Measurements from ENCODE around the gene MAMDC4.
"Not testable (repeated sequence)": the region's sequence is repeated elsewhere in the genome, so short reads cannot be mapped to it uniquely, and the experiment has no call there.

MAMDC4 gene

GRCh38 chr9:136851941-136852663 is at the start of gene MAMDC4:
MAMDC4 (plus strand) TSS chr9:136852346; CDS start chr9:136852417, 71 bp downstream.
- DNase-seq = no peak

DNA sequence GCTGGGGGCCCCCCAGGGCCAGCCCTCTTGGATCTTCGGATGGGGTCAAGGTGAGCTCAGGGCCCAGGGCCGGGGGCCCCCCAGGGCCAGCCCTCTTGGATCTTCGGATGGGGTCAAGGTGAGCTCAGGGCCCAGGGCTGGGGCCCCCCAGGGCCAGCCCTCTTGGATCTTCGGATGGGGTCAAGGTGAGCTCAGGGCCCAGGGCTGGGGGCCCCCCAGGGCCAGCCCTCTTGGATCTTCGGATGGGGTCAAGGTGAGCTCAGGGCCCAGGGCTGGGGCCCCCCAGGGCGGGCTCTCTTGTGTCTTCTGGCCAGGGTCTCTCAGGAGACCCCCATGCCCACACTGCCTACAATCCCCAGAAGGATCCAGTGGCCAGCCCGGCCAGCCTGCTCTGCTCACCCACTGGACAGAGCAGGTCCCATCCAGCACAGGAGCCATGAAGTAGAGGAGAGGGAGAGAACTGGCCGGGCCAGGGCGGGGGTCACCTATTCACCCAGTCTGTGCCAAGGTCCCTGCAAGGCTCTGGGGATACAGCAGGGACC is 49.1 kb upstream of the MAMDC4 start:
- DNase-seq = not testable (repeated sequence)

GRCh38 chr9:136803551-136804508 is 48.3 kb upstream of the MAMDC4 start:
- no peak for DNase-seq

DNA sequence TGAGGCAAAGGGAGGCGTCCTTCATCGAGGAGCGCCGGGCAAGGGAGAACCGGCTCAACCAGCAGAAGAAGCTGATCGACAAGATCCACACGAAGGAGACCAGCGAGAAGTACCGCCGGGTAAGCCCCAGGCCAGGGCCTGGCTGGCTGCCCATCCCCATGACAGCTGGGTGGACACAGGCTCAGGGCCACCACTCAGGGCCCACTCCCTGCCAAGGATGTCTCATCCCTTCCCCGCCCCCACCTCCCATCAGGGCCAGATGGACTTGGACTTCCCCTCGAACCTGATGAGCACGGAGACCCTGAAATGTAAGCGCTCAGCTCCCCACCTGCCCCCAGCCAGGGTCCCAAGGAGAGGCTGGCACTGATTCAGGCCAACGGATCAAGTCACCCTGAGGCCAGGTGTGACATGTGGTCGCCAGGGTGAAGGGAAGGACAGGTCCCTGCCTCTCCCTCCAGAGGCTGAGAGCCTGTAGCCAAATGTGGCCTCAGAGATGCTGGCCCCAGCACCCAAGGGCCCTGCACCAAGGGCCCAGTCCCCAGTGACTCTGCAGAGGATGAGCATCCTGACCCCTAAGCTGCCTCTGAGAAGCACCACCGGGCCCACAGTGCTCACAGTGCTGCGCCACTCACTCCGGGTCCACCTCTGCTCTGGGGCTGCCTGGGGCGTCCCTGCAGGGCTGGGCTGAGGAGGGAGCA is 47.5 kb upstream of the MAMDC4 start:
- DNase-seq = no peak

- DNase-seq = no peak
Measured at GRCh38 chr9:136805207-136805740, 46.9 kb upstream of the MAMDC4 start.

GRCh38 chr9:136806067-136806466 is 46.1 kb upstream of the MAMDC4 start:
- no peak for DNase-seq

- DNase-seq = no peak
Measured at GRCh38 chr9:136806631-136807201, 45.4 kb upstream of the MAMDC4 start.

DNA sequence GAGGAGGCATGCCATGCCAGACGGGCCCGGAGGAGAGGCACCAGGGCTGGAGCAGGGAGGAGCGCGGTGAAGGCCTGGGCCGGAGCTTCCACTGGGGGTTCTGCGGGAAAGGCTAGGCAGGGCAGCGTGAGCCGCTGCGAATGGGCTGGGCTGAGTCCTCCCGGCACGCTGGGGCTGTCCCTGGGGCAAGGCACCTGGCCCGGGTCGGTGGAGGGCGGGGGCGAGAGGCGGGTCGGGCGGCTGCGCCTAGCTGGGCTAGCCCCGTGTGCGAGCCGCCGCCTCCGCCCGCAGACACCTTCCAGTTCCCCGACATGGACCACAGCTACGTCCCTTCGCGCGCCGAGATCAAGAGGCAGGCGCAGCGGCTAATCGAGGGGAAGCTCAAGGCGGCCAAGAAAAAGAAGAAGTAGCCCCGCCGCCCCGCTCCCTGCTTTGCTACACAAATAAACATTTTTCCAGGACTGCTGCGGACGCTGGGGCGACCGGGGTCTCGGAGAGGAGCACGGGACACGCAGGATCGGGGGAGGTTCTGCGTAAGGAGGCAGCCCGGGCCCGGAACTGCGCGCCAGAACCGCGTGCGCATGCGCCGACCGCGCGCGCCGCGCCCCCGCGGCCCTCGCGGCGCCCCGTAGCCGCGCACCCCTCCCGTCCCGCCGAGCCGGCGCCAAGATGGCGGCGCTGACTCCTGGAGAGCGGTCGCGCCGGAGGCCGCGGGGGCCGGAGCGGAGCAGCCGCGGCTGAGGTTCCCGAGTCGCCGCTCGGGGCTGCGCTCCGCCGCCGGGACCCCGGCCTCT is 44.7 kb upstream of the MAMDC4 start, which contains the start of gene RABL6:
TSS of gene RABL6 (plus strand) at position 668 of the 794 bp plus-strand sequence. CDS start 249 bp downstream, outside the sequence.
- peak; percentile 71 to 74 for DNase-seq

DNA sequence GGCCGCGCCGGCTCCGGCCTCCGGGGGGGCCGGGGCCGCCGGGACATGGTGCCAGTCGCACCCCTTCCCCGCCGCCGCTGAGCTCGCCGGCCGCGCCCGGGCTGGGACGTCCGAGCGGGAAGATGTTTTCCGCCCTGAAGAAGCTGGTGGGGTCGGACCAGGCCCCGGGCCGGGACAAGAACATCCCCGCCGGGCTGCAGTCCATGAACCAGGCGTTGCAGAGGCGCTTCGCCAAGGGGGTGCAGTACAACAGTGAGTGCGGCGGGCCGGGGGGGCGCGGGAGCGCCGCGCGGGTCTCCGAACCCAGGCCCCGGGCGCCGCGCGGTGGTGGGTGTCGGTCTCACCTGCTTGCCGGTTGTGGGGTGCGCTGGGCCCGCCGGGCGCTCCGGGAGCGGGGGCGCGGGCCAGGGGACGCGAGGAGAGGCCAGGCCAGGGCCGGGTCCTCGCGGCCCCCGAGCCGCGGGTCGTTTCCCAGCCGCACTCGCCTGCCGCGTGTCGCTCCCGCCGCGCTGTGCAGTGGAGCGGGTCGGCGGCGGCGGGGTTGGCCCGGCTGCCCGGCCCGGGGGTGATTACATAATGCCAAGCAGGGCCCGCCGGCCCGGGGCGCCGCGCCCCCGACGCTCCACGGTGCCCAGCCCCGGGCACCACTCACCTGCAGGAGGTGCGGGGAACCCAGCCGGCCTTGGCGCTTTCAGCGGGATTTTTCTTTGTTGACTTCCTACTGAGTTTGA is 43.9 kb upstream of the MAMDC4 start:
- no peak for DNase-seq

GRCh38 chr9:136808806-136809158 is 43.4 kb upstream of the MAMDC4 start:
- DNase-seq = peak in 1 of 2 experiments; percentile 18

DNA sequence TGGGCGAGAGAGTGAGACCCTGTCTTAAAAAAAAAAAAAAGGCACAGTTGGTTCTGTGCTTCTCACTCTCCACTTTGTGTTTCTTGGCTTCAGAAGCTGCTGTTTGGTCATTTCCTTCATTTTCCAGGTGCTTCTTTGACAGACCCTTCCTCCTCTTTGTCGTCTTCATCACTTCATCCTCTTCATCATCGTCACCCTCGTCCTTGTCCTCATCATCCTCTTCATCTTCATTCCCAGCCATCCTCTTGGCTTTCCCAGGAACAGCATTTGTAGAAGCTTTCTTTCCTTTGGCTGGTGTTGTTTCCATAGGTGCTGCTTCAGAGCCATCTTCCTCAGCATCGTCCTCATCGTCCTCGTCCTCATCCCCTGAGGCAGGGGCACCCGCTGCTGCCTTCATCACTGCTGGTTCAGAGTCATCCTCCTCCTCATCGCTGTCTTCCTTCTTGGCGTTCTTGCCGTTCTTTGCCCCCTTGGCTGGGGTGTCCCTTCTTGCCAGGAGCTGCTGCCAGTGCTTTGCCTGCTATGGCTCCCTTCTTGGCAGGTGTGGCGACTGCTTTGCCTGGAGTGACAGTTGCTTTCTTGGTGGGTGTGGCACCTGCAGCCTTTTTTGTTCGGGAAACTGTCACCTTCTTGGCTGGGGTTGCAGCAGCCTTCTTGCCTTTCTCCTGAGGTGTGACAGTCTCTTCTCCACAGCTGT is 37.3 kb upstream of the MAMDC4 start:
- DNase-seq = no peak

GRCh38 chr9:136815422-136815782 is 36.7 kb upstream of the MAMDC4 start:
- DNase-seq = no peak

GRCh38 chr9:136820971-136821825 is 30.9 kb upstream of the MAMDC4 start:
- no peak for DNase-seq

GRCh38 chr9:136821826-136822544 is 30.2 kb upstream of the MAMDC4 start:
- no peak for DNase-seq

GRCh38 chr9:136823136-136824046 is 28.8 kb upstream of the MAMDC4 start:
- no peak for DNase-seq

DNA sequence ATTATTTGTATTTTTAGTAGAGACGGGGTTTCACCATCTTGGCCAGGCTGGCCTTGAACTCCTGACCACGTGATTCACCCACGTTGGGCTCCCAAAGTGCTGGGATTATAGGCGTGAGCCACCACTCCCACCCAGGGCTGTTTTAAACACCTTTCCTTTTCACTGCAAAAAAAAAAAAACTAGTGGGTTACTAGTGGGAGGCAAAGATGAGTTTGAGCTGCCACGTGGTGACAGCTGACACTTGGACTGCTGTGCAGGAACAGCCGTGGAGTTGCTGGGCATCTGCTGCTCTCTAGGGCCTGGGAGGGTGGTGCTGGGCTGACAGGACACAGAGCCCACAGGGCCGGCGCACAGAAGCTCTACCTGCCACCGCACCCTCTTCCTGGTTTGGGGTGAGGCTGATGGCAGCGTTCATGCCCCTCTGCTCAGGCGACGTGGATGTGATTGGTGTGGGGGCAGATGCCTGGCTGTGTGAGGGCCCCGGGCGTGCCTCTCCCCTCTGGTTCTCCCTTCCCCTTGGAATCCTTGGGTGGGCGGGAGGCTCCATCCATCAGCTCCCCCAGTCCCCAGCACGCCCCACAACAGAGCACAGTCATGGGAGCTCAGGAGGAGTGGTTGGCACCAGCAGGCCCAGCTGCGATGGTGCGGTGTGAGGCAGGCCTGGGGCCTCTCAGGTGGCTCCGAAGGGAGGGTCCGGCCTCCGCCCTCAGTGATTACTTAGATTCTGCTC is 27.5 kb upstream of the MAMDC4 start:
- DNase-seq = no peak
